ENCODE data around the gene RTKN2. TPM values are rescaled to one million over a fixed set of nuclear protein-coding genes. Genes with fewer than 3 reads are reported as not detected.

The RTKN2 gene
- polyA plus RNA-seq, 1 of the 3 experiments (the other 2 are of a cell fraction): 1.4 TPM

DNA sequence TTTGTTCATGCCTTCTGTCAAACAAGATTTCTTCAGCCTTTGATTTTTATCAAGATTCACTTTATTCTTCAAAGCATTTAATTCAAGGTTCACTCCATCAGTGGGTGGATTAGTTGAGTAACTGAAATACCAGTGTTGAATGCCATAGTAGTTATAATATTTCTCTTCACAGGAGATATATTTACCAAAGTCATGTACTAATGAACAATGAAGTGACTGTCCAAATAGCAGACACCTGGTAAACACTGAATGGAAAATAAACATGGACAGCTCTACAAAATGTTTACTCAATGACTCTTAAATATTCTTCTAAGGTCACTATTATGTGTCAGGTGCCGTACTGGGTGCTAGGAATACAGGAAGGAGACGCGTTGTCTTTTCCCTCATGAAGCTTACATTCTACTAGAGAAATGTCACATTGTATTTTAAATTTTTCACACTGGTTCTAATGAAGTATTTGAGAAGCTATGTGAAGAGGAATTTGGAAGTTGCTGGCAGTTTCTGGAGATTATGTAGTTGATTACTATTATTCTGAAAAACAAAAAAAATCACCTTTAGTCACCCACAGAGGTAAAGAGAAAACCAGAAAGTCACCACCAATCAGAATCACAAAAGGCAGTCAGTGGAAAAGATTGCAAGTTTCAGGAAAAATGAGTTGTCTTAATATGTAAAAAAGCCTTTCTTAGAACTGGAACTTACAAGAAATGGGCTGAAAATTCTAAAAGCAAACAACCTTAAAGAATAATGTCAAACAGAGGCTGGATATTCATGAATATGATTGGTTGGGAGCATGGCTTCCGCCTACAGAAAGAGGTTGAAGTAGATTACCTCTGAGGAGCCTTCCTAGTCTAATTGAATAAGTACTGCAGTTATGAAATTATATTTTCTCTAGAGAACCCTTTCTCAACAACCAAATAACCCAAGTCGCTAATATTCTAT, 84.5 kb downstream of the RTKN2 start (continued):
- TF ChIP-seq IRF3 (IDR thresholded peaks at IDR 0.05; ENCODE audit: low read depth, low read length) (no peak), RXRA (IDR thresholded peaks at IDR 0.05; ENCODE audit: borderline replicate concordance, low read depth) (no peak), CHD2 (IDR thresholded peaks at IDR 0.05; ENCODE audit: low read length, partially characterized antibody) (no peak), GABPA (IDR thresholded peaks at IDR 0.05; ENCODE audit: low read depth) (no peak), GATA2 (CRISPR knock-in tag; IDR thresholded peaks at IDR 0.05) (no peak), EZH2phosphoT487 (IDR thresholded peaks at IDR 0.05; ENCODE audit: borderline replicate concordance, low read depth) (no peak), NRF1 (IDR thresholded peaks at IDR 0.05; ENCODE audit: low read depth, low read length) (no peak), MEF2A (IDR thresholded peaks at IDR 0.05; ENCODE audit: borderline replicate concordance, low read depth) (no peak), REST (IDR thresholded peaks at IDR 0.05; ENCODE audit: low read depth, low read length) (no peak), EP300 (IDR thresholded peaks at IDR 0.05; ENCODE audit: borderline replicate concordance in 1 of 2, low read depth in 1 of 2, low read length in 1 of 2) (no peak)

DNA sequence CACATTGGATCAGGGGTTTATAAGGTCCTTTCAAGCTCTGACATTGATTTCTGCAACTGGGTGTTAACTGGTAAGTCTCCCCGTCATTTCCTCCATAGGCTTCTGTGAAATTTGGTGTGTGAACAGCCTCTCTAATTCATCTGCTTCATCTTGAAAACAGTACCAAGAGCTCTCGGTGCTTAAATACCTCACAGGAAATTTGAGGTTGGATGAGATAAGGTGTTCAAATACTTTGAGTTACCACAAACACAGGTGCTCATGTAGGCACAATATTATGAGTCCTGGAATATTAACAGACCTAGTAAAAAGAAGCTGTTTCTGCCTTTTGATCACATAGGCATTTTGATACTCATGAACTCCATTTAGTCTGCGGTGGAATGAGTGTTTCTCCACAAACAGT, 85.2 kb downstream of the RTKN2 start:
- H3F3A ChIP-seq (replicated peaks; ENCODE audit: insufficient read depth): no peaks in the 10 kb centered on the region
- no peaks in the 10 kb centered on the region for H3K9me3 ChIP-seq
- TF ChIP-seq JUND (IDR thresholded peaks at IDR 0.05) (no peak), NRF1 (IDR thresholded peaks at IDR 0.05; ENCODE audit: low read depth, low read length) (no peak), SIN3A (IDR thresholded peaks at IDR 0.05; ENCODE audit: borderline replicate concordance, low read depth, low read length) (no peak), EZH2phosphoT487 (IDR thresholded peaks at IDR 0.05; ENCODE audit: borderline replicate concordance, low read depth) (no peak), MAX (IDR thresholded peaks at IDR 0.05; ENCODE audit: low read depth) (no peak), FOXM1 (IDR thresholded peaks at IDR 0.05; ENCODE audit: low read depth) (no peak)
- TF ChIP-seq, protein P1, sequence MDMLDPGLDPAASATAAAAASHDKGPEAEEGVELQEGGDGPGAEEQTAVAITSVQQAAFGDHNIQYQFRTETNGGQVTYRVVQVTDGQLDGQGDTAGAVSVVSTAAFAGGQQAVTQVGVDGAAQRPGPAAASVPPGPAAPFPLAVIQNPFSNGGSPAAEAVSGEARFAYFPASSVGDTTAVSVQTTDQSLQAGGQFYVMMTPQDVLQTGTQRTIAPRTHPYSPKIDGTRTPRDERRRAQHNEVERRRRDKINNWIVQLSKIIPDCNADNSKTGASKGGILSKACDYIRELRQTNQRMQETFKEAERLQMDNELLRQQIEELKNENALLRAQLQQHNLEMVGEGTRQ (IDR thresholded peaks at IDR 0.05; ENCODE audit: borderline replicate concordance, low read depth, low read length): no peak
- TF ChIP-seq, protein P2, sequence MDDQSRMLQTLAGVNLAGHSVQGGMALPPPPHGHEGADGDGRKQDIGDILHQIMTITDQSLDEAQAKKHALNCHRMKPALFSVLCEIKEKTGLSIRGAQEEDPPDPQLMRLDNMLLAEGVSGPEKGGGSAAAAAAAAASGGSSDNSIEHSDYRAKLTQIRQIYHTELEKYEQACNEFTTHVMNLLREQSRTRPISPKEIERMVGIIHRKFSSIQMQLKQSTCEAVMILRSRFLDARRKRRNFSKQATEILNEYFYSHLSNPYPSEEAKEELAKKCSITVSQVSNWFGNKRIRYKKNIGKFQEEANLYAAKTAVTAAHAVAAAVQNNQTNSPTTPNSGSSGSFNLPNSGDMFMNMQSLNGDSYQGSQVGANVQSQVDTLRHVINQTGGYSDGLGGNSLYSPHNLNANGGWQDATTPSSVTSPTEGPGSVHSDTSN (IDR thresholded peaks at IDR 0.05): no peak
- no peak overlapping the region for H3K4me2 ChIP-seq
- H3K4me3 ChIP-seq (ENCODE audit: low read depth in 2 of 2, low read length in 1 of 2): no peak overlapping the region
- ChIA-PET POLR2A (no interaction called here), CTCF (interaction anchor here (1.3 to 1.7 kb wide), 3 partner anchors 62 to 287 kb away, joined by 3 to 5 read pairs (median 3); no protein-coding TSS in a partner anchor)
- no peaks in the 10 kb centered on the region for H3K4me1 ChIP-seq (ENCODE audit: control insufficient read depth in 1 of 2, insufficient read depth in 2 of 2, low read depth in 1 of 2, low read length in 1 of 2)
- WGBS (ENCODE audit: low lambda C conversion rate): 85% methylated on average over 3 of the region's 3 CpGs
- H2AFZ ChIP-seq (ENCODE audit: low read depth): no peak overlapping the region
- no peak overlapping the region for H3K9ac ChIP-seq
- H3K27me3 ChIP-seq (ENCODE audit: insufficient read depth): no peaks in the 10 kb centered on the region
- DNase-seq: no peak
- H3K27ac ChIP-seq (ENCODE audit: low read depth in 2 of 2, low read length in 1 of 2): no peak overlapping the region
- no peaks in the 10 kb centered on the region for H3K9me2 ChIP-seq
- no peaks in the 10 kb centered on the region for H3K36me3 ChIP-seq (replicated peaks in 1 of 2; ENCODE audit: control insufficient read depth in 1 of 2, insufficient read depth in 2 of 2, low read length in 1 of 2)
- H3K79me2 ChIP-seq (ENCODE audit: insufficient read depth): no peaks in the 10 kb centered on the region
- no peaks in the 10 kb centered on the region for H4K20me1 ChIP-seq (ENCODE audit: insufficient read depth)
